ENCODE measurements around the gene MCOLN2. TPM values are rescaled to one million over a fixed set of nuclear protein-coding genes. Genes with fewer than 3 reads are reported as not detected.

The MCOLN2 gene
- total RNA-seq, 1 experiment from 2014 or later, result 11.3 TPM

DNA sequence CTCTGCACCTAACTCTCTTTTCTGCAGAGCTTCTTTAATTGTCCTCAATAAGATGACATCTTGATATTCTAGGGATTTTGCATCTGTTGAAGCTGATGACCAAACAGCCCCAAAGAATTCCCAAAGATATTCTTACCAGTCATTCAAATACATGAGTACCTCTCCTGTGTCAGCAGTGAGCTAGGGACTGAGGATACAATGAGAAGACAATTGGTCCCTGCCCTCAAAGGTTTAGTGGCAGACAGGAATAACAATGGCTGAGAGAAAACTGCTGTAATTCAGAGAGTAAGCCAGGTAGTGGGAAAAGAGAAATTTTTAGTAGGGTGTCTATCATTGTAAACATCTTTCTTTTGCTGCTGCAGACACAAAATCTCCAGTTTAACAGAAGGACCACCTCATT is 45.5 kb upstream of the MCOLN2 start:
- Histone ChIP-seq H3K27ac (ENCODE audit: low read depth, low read length) (no peak overlapping the region), H3K4me3 (replicated peaks in 1 of 2; ENCODE audit: low read depth in 1 of 2, low read length in 2 of 2) (no peak overlapping the region), H2AFZ (ENCODE audit: low read depth, low read length, poor library complexity, severe bottlenecking) (no peak overlapping the region), H3K9me3 (ENCODE audit: control insufficient read depth in 1 of 2, insufficient read depth in 1 of 2, low read depth in 1 of 2, low read length in 2 of 2) (no peaks in the 10 kb centered on the region), H3K4me1 (ENCODE audit: control insufficient read depth in 1 of 2, insufficient read depth in 2 of 2, low read length in 2 of 2) (no peaks in the 10 kb centered on the region), H3K9ac (ENCODE audit: low read length) (no peak overlapping the region), H3K36me3 (ENCODE audit: control insufficient read depth in 1 of 2, insufficient read depth in 2 of 2, low read length in 2 of 2) (peaks cover 0 to 4% of the 10 kb centered on the region in 2 experiments; a peak in 1 of 4 replicates), H4K20me1 (ENCODE audit: insufficient read depth) (no peaks in the 10 kb centered on the region), H3K27me3 (ENCODE audit: insufficient read depth, low read length) (no peaks in the 10 kb centered on the region), H3K79me2 (ENCODE audit: insufficient read depth, low read length) (no peaks in the 10 kb centered on the region), H3K4me2 (ENCODE audit: low read length) (no peak overlapping the region), H3K9me2 (ENCODE audit: insufficient read depth) (no peaks in the 10 kb centered on the region)
- DNase-seq (ENCODE audit: low read depth, low spot score) (no peak), ATAC-seq (no peak)
- RAD21 ChIA-PET (ENCODE audit: low non-redundant PET in 1 of 2, low total read pairs in 2 of 2, uncharacterized antibody in 2 of 2, unreplicated experiment in 2 of 2), result no interaction called here
- CTCF ChIA-PET, result no interaction called here
- BruUV-seq (replicated peaks), result no TSS peak
- TF ChIP-seq SRF (IDR thresholded peaks at IDR 0.05; ENCODE audit: low read depth), result no peak
- no peak for TF ChIP-seq ZNF274 (IDR thresholded peaks at IDR 0.05; ENCODE audit: low read depth, low read length)
- no peak for TF ChIP-seq JUND (IDR thresholded peaks at IDR 0.05)
- TF ChIP-seq TCF7L2 (IDR thresholded peaks at IDR 0.05; ENCODE audit: borderline replicate concordance, extremely low read depth, insufficient read depth, insufficient read length), result no peak
- no peak for TF ChIP-seq POLR2A (IDR thresholded peaks at IDR 0.05; ENCODE audit: borderline replicate concordance, extremely low read depth, insufficient read depth, insufficient read length)
- TF ChIP-seq CEBPB (IDR thresholded peaks at IDR 0.05; ENCODE audit: low read depth), result no peak
- TF ChIP-seq YY1 (IDR thresholded peaks at IDR 0.05; ENCODE audit: extremely low read depth, insufficient replicate concordance, low read depth, low read length), result no peak
- no peak for TF ChIP-seq EZH2phosphoT487 (IDR thresholded peaks at IDR 0.05; ENCODE audit: borderline replicate concordance)
- no peak for TF ChIP-seq FOSL1 (IDR thresholded peaks at IDR 0.05; ENCODE audit: low read depth)
- no peak for TF ChIP-seq SIN3A (IDR thresholded peaks at IDR 0.05; ENCODE audit: low read depth)
- no peak for TF ChIP-seq ATF3 (IDR thresholded peaks at IDR 0.05)
- POLR2A ChIA-PET, result no interaction called here
- intact Hi-C loops (cut with micrococcal nuclease), result no loop called here

DNA sequence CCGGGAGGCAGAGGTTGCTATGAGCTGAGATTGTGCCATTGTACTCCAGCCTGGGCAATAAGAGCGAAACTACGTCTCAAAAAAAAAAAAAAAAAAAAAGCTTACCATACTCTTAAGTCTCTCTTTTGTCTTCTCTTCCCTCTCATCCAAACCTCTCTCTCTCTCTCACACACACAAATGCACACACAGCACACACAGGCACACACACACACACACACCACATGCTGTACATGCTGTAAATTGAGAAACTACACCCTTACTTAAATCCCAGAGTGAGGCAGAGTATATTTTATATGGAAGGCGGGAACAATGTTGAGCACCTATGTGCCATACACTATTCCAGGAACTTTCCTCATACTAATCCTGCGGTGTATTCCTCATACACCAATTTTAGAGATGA is 44.9 kb upstream of the MCOLN2 start:
- Histone ChIP-seq H3K4me1 (ENCODE audit: control insufficient read depth in 1 of 2, insufficient read depth in 2 of 2, low read length in 2 of 2) (no peaks in the 10 kb centered on the region), H3K9me2 (ENCODE audit: insufficient read depth) (no peaks in the 10 kb centered on the region), H3K9ac (ENCODE audit: low read length) (no peak overlapping the region), H3K36me3 (ENCODE audit: control insufficient read depth in 1 of 2, insufficient read depth in 2 of 2, low read length in 2 of 2) (peaks cover 0 to 4% of the 10 kb centered on the region in 2 experiments; a peak in 1 of 4 replicates), H3K9me3 (ENCODE audit: control insufficient read depth in 1 of 2, insufficient read depth in 1 of 2, low read depth in 1 of 2, low read length in 2 of 2) (no peaks in the 10 kb centered on the region), H3K4me2 (ENCODE audit: low read length) (no peak overlapping the region), H3K4me3 (replicated peaks in 1 of 2; ENCODE audit: low read depth in 1 of 2, low read length in 2 of 2) (no peak overlapping the region), H2AFZ (ENCODE audit: low read depth, low read length, poor library complexity, severe bottlenecking) (no peak overlapping the region), H3K27ac (ENCODE audit: low read depth, low read length) (no peak overlapping the region), H3K79me2 (ENCODE audit: insufficient read depth, low read length) (no peaks in the 10 kb centered on the region), H3K27me3 (ENCODE audit: insufficient read depth, low read length) (no peaks in the 10 kb centered on the region), H4K20me1 (ENCODE audit: insufficient read depth) (no peaks in the 10 kb centered on the region)
- no peak for DNase-seq (ENCODE audit: low read depth, low spot score)
- TF ChIP-seq EGR1 (IDR thresholded peaks at IDR 0.05; ENCODE audit: low read depth) (no peak), CBX3 (IDR thresholded peaks at IDR 0.05; ENCODE audit: low read depth) (no peak), EZH2phosphoT487 (IDR thresholded peaks at IDR 0.05; ENCODE audit: borderline replicate concordance) (no peak), ATF3 (IDR thresholded peaks at IDR 0.05) (no peak), SRF (IDR thresholded peaks at IDR 0.05; ENCODE audit: low read depth) (no peak), SIN3A (IDR thresholded peaks at IDR 0.05; ENCODE audit: low read depth) (no peak)
- ChIA-PET CTCF (no interaction called here), POLR2A (interaction anchor here (0.6 kb wide), 1 partner anchor 29 kb away, joined by 3 read pairs; no protein-coding TSS in a partner anchor), RAD21 (ENCODE audit: low non-redundant PET in 1 of 2, low total read pairs in 2 of 2, uncharacterized antibody in 2 of 2, unreplicated experiment in 2 of 2) (interaction anchor here in 1 of 2 experiments (0.7 kb wide), 1 partner anchor 25 kb away, joined by 3 read pairs; no protein-coding TSS in a partner anchor)
- BruUV-seq (replicated peaks), result no TSS peak
- intact Hi-C loops (cut with micrococcal nuclease), result no loop called here
- no peak for ATAC-seq
